ENCODE data around the gene TCF20. TPM values are rescaled to one million over a fixed set of nuclear protein-coding genes. Genes with fewer than 3 reads are reported as not detected.

Gene TCF20
- total RNA-seq, 4 donors from 2014 or later = 24.9 to 48.2 (median 38.4) TPM

- Histone ChIP-seq H3K27me3 (no peaks in the 10 kb centered on the region), H3K4me1 (peaks cover 7 to 38% (median 25%) of the 10 kb centered on the region in 4 donors), H3K9me3 (no peaks in the 10 kb centered on the region), H3K4me3 (no peak overlapping the region), H3K27ac (replicated peaks in 1 of 4) (no peak overlapping the region), H3K36me3 (no peaks in the 10 kb centered on the region)
- TF ChIP-seq CTCF (IDR thresholded peaks at IDR 0.05) (no peak), EP300 (IDR thresholded peaks at IDR 0.05) (no peak)
- intact Hi-C loops (cut with DNase I) = no loop called here
- WGBS = 79% methylated on average over 13 of the region's 13 CpGs
- DNase-seq (ENCODE audit: extremely low spot score) = no peak
Observed at GRCh38 chr22:42301077-42301741, 30.8 kb upstream of the TCF20 start.

- intact Hi-C loops (cut with DNase I) = no loop called here
- no peaks in the 10 kb centered on the region for H3K9me3 ChIP-seq
- H3K4me3 ChIP-seq = peak overlapping the region in 1 of 4 donors; percentile 22
- no peak overlapping the region for H3K27ac ChIP-seq (replicated peaks in 1 of 4)
- 50% methylated on average over 9 of the region's 10 CpGs for WGBS
- DNase-seq (ENCODE audit: extremely low spot score) = no peak
- H3K27me3 ChIP-seq = no peaks in the 10 kb centered on the region
- H3K4me1 ChIP-seq = peaks cover 7 to 40% (median 26%) of the 10 kb centered on the region in 4 donors
- TF ChIP-seq EP300 (IDR thresholded peaks at IDR 0.05) (no peak), CTCF (IDR thresholded peaks at IDR 0.05) (no peak), POLR2AphosphoS5 (IDR thresholded peaks at IDR 0.05) (no peak), POLR2A (IDR thresholded peaks at IDR 0.05; ENCODE audit: low read depth) (no peak)
- H3K36me3 ChIP-seq = no peaks in the 10 kb centered on the region
Observed at GRCh38 chr22:42300259-42301076, 30.0 kb upstream of the TCF20 start.

- DNase-seq (ENCODE audit: extremely low spot score) = no peak
- intact Hi-C loops (cut with DNase I) = no loop called here
Observed at GRCh38 chr22:42299586-42300258, 29.3 kb upstream of the TCF20 start.

GRCh38 chr22:42298746-42299145, 28.3 kb upstream of the TCF20 start:
- peaks cover 7 to 31% (median 25%) of the 10 kb centered on the region in 4 donors for H3K4me1 ChIP-seq
- no peak for TF ChIP-seq EP300 (IDR thresholded peaks at IDR 0.05)
- no peak for TF ChIP-seq POLR2A (IDR thresholded peaks at IDR 0.05; ENCODE audit: low read depth)
- no peak for TF ChIP-seq CTCF (IDR thresholded peaks at IDR 0.05)
- TF ChIP-seq POLR2AphosphoS5 (IDR thresholded peaks at IDR 0.05) = no peak
- intact Hi-C loops (cut with DNase I) = no loop called here
- no peak overlapping the region for H3K4me3 ChIP-seq
- no peaks in the 10 kb centered on the region for H3K36me3 ChIP-seq
- WGBS = 100% methylated on average over 1 of the region's 8 CpGs
- DNase-seq (ENCODE audit: extremely low spot score) = no peak
- no peaks in the 10 kb centered on the region for H3K9me3 ChIP-seq
- no peaks in the 10 kb centered on the region for H3K27me3 ChIP-seq
- H3K27ac ChIP-seq (replicated peaks in 1 of 4) = no peak overlapping the region

More at GRCh38 chr22:42299586-42300258, 29.3 kb upstream of the TCF20 start:
- peak overlapping the region in 1 of 4 donors; percentile 22 for H3K4me3 ChIP-seq
- H3K27me3 ChIP-seq = no peaks in the 10 kb centered on the region
- 53% methylated on average over 19 of the region's 19 CpGs for WGBS
- H3K36me3 ChIP-seq = no peaks in the 10 kb centered on the region
- no peaks in the 10 kb centered on the region for H3K9me3 ChIP-seq
- peaks cover 7 to 40% (median 26%) of the 10 kb centered on the region in 4 donors for H3K4me1 ChIP-seq
- TF ChIP-seq POLR2A (IDR thresholded peaks at IDR 0.05; ENCODE audit: low read depth) (no peak), POLR2AphosphoS5 (IDR thresholded peaks at IDR 0.05) (no peak), CTCF (IDR thresholded peaks at IDR 0.05) (no peak), EP300 (IDR thresholded peaks at IDR 0.05) (no peak)
- no peak overlapping the region for H3K27ac ChIP-seq (replicated peaks in 1 of 4)

Data from esophagus muscularis mucosa (tissue), 4 donors.